Measurements from ENCODE around the gene MAP2K5.

MAP2K5 gene

GRCh38 chr15:67678993-67679392 lies 136.5 kb downstream of the MAP2K5 start:
- no peak for DNase-seq

- DNase-seq = no peak
Measured at GRCh38 chr15:67680641-67681040, 138.1 kb downstream of the MAP2K5 start.

DNA sequence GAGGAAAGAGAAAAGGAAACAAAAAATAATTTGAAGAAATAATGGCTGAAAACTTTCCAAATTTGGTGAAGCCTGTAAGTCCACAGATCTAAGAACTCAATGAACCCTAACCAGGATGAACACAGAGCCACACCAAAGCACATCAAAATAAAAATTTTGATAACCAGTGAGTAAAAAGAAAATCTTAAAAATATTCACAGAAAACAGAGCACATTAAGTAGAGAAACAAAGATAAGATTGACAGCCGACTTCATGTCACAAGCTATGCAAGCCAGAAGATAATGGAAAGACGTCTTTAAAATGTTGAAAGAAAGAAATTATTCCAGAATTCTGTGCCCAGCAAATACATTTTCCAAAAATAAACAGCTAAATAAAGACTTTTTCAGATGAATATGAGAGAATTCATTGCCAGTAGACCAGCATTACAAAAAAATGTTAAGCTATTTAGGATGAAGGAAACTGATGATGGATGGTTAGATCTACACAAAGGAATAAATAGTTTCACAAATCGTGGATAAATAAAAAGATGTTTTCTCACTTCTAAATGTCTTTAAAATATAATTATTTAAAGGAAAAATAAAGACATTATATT lies 142.6 kb downstream of the MAP2K5 start:
- no peak for DNase-seq

DNA sequence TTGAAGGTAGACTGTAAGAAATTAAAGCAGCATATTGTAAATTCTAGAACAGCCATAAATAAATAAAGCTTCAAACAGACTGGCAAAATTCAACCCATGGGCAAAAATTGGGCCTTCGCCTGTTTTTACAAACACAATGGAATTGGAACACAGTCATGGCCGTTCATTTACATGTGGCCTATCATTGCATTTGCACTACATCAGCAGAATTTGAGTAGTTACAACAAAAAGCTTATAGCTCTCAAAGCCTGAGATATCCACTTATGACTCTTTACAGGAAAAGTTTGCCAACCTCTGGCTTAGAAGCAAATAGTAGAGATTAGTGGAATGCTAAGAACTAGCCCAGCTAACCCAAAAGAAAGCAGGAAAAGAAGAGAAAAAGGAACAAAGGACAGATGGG lies 143.2 kb downstream of the MAP2K5 start:
- no peak for DNase-seq

DNA sequence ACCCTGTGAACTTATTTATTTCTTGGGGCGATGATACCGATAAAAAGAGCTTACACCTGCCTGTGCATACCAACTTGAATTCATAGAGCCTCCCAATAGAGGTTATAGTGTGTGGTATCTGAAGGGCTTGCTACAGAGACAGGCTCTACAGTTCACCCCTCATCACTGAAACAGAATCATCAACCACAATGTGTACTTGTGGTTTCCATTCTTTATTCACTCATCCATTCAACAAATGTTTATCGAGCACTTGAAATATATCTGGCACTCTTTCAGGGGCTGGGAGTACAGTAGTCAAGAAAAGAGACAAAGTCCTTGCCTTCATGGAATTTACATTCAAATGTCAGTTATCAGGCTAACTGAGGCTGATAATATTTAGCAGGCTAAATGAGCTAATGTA lies 148.4 kb downstream of the MAP2K5 start:
- no peak for DNase-seq

DNA sequence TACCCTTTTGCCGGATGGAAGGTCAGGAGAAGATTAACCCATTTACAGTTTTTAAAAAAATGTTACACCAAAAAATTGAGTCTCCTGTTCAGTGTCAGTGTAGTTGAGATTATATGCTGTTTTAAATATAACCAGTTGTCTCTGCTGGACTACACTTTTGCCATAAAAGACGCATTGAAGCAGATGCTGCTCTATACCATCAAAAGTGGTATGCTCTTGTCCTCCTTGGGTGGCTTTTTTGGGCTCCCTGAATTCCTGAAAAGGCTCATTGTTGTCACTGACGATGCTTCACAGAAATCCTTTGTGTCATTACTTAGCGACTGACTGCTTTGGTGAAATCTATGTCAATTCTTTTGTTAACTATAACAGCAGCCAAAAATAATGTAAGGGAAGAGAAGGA lies 148.9 kb downstream of the MAP2K5 start:
- no peak for DNase-seq

- no peak for DNase-seq
Measured at GRCh38 chr15:67692573-67692972, 150.1 kb downstream of the MAP2K5 start.

GRCh38 chr15:67696087-67696486 lies 153.6 kb downstream of the MAP2K5 start:
- DNase-seq = no peak

- DNase-seq = no peak
Measured at GRCh38 chr15:67700023-67700422, 157.5 kb downstream of the MAP2K5 start.

DNA sequence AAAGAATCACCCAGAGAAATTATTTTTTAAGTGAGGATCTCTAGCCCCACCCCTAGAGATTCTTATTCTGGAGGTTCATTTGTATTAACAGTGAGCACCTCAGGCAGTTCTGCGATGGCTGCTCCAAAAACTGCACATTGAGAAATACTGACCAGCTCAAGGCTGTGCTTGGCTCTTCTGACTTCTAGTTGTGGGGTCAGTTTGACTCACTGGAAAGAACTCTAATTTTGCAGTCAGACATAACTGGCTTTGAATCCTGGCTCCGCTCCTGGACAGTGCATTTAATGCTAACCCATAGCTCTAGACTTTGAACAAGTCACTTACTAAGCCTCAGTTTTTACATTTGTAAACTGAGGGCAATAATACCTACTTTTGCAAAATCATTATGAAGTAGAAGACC lies 159.2 kb downstream of the MAP2K5 start:
- DNase-seq = no peak

- no peak for DNase-seq
Measured at GRCh38 chr15:67707520-67708283, 165.2 kb downstream of the MAP2K5 start.

DNA sequence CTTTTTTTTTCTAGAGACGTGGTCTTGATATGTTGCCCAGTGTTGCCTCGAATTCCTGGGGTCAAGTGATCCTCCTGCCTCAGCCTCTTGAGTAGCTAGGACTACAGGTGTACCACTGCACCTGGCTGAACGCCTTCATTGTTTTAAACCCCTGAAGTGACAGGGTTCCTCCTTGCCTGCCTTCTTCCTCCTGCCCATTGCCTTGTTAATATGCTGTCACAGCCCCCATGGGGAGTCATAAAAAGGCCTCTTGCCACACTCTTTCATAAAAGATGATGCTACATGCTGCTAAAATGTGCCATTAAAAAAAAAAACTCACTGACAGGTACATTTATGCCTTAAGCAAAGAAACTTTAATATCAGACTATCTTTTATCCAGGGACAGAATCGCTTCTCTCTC lies 166.0 kb downstream of the MAP2K5 start:
- DNase-seq = no peak

GRCh38 chr15:67715170-67715569 lies 172.7 kb downstream of the MAP2K5 start:
- no peak for DNase-seq

DNA sequence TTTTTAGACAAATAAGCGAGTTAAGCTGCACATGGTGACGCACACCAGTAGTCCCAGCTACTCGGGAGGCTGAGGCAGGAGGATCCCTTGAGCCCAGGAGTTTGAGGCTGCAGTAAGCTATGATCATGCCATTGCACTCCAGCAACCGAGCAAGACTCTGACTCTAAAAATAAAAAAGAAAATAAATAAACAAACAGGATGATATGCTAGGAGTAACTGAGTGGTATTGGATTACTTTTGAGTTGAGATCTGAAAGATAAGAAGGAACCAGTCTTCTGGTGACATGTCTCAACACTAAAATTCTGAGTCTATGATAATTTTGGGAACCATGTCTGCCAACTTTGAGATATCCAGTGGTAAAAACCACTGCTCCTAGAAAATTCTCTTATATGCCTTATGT lies 173.7 kb downstream of the MAP2K5 start:
- no peak for DNase-seq

GRCh38 chr15:67717776-67718175 lies 175.3 kb downstream of the MAP2K5 start:
- DNase-seq = no peak

- DNase-seq = no peak
Measured at GRCh38 chr15:67719330-67719959, 176.9 kb downstream of the MAP2K5 start.

GRCh38 chr15:67720556-67721175 lies 178.2 kb downstream of the MAP2K5 start:
- no peak for DNase-seq

- DNase-seq = no peak
Measured at GRCh38 chr15:67722030-67722817, 179.7 kb downstream of the MAP2K5 start.

GRCh38 chr15:67723294-67724024 lies 181.0 kb downstream of the MAP2K5 start:
- no peak for DNase-seq

DNA sequence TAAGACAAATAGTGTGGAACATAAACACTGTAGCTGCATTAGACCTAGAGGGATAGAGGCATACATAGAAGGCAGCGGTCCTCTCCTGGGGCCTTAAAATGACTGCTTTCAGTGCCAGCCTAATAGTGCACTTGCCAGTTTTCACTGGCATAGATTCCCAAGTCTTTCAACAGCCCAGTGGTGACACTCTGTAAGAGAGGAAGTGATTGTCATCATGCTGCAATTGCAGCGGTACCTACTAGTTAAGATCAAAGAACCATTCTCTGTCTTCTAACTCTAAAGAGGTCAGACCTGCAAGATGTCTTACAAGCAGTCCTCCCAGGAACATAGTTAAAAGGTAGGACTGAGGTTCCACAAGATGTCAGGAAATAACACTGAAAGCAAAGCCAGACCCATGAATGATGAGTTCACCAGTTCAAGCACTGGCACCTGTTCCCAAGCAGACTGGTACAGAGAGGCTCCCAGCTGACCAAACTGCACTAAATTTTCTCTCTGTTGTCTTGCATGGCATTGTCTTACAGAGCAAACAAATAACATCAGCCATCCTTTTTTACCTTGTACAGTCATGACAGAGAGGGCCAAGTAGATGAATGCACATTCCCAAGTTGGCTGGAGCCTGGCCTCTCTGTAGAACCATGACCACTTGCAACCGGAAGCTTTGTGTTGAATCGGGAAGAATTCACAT lies 182.3 kb downstream of the MAP2K5 start:
- no peak for DNase-seq

DNA sequence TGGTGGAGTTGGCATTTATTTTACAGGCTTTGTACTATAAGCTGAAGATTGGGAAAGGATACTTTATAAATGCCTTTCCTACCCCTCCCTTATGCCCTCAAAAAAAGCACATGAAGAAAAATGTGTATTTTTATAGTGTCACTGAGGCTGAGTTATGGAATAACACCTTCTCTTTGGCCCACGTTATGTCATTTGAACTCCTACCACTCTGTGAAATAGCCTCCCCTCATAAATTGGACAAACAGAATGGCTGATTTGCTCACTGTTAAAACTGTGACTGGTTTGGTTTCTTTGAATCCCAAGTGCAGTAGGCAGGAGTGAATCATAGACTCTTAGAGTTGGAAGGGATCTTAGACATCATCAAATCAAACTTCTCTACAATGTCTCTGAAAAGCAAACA lies 187.6 kb downstream of the MAP2K5 start:
- DNase-seq = no peak

Measured in activated CD4-positive, CD25-positive, alpha-beta regulatory T cell treated with anti-CD3 and anti-CD28 coated beads, Interleukin-2, amount 50 U/mL, for 72 hours (primary cell).